SH-SY5Y (cell line): ENCODE results near the gene SH3GL2.

Experiments used
- GATA2 ChIP-seq: IDR thresholded peaks from 2 replicates; pipeline ENCODE4 v1.6.1; 2011; ENCODE audit warnings: mild to moderate bottlenecking, low read depth, low read length
- GATA3 ChIP-seq: IDR thresholded peaks from 2 replicates; pipeline ENCODE4 v1.6.1; 2011; ENCODE audit warnings: low read depth, mild to moderate bottlenecking, low read length, moderate library complexity

SH3GL2 gene

DNA sequence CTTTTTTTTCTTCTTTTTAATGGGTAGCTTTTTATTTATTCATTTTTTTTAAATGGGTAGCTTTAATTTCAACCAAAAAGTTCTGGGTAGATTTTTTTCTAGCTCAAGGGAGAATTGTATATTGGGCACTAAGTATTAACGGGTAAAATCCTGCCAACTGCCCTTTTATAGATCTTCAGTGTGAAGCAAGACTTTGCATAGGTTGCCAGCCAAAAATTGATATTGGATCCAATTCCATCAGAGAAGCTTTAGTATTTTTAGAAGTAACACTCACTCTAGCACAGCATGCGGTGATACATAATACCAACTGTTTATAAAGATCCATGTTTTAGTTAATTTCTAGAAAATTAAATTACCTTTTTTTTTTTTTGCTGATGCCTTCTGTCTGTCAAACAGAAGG is 49.8 kb downstream of the SH3GL2 start:
- TF ChIP-seq GATA2 (no peak), GATA3 (no peak)

DNA sequence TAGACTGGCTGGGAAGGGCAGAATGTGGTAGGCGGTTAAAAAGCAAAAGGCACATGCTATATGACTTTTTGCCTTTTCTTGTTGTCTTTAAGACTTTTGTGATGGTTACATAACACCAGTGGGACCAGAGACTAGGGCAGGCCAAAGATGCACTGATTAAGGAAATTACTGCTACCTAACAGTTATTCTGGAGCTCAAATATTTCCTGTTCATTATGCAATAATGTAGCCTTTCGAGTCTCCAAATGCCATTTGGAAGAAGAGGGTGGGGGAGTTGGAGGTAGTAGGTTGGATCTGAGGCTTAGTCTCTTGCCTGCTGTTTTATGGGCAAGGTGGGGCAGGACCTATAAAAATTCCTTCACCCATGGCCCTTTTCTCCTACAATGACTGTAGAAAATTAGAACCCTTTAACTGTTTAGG is 51.7 kb downstream of the SH3GL2 start:
- TF ChIP-seq GATA2 = no peak
- TF ChIP-seq GATA3 = no peak

DNA sequence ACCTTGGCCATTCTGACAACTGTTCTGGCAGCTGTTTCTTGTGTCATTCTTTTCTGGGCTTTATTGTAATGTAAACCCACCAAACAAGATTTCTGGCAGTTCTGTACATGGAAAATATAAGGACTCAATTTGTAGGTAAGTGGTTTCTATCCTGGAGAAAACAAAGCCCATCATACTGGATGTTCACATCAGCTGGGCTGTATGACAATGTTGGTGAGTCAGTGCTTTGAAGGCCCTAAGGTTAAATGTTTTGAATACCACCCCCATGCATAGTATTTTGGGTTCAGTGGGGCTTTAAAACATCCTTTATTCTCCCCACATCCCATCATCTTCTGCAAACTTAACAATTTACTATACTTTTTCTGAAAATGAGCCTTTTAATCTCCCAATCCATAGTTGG is 52.5 kb downstream of the SH3GL2 start:
- TF ChIP-seq GATA3 = no peak

DNA sequence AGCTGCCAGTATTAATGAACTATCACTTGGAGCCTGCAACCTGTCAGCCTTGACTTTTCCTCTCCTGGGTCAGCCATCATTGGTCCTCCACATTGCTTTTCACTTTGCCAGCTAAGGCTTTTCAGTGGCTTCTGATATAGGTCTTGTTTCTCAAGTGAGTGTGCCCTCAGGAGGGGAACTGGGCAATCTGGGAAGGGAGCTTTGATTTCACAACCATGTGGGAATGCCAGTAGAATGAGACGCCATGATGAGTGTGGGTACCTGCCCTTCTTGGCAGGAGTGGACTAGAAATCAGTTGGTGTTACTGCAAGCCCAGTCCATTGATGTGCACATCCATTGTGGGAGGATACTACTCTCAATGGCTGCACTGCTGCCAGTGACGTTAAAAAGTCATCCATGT is 54.1 kb downstream of the SH3GL2 start:
- TF ChIP-seq GATA3 = no peak
- no peak for TF ChIP-seq GATA2

DNA sequence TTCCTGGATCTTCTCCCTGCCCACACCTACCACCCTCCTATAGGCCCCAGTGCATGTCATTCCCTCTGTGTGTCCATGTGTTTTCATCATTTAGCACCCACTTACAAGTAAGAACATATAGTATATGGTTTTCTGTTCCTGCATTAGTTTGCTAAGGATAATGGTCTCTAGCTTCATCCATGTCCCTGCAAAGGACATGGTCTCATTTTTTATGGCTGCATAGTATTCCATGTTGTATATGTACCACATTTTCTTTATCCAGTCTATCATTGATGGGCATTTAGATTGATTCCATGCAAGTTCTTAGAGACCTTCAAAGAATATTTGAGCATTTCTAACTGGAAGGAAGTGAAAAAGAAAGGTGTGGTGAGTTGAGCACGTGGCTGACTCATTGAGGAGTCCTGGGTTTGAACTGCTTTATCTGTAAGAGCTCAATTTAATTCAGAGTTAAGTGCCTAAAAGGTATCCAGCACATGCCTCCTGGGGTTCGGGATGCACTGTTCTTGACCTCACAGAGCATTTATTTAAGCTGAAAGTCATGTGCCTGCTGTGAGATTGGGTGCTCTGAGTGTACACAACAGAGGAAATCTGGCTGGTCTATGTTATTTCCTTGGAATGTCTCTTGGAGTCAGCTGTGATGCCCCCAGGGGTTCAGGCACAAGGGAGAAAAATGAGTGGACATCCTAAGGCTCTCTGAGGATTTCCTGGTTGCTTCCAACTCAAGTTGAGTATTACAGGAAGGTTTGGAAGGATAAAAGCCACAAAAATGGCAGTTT is 56.4 kb downstream of the SH3GL2 start:
- TF ChIP-seq GATA3 (no peak), GATA2 (no peak)

DNA sequence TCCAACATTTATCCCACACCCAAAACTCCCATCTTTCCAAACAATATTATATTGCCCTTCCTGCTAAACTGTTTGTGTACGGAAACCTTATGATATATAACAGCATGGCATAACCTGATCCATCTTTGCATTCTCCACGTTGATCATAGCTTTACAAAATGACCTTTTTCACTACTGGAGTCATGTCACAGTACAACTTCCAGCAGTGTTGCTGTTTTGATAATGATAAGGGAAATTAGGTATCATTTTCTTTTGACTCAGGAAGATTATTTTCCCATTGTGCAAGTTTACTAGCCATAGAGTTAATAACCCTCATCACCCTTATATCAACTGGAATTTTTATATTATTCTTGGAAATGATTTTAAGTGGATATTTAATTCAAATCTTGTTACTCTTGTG is 57.5 kb downstream of the SH3GL2 start:
- no peak for TF ChIP-seq GATA3
- TF ChIP-seq GATA2 = no peak

DNA sequence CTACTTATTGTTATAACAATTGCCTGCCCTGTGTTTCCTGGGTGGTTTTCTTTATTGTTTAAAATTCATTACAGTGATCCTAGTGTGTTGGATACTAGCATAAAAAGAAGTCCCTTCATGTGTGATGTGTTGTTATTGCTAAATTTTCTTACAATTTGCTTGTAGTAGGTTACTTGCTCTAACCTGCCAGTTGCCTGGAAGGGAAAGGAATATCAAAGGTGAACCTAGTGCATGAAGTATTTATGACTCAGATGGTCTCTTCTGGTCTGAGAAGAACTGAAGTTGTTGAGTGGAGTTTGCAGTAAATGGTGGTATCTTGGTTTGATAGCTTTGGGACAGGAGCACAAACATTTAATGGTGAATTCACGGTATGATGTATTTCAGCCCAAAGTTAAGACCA is 58.0 kb downstream of the SH3GL2 start:
- no peak for TF ChIP-seq GATA3
- no peak for TF ChIP-seq GATA2

GRCh38 chr9:17637229-17637628 is 58.4 kb downstream of the SH3GL2 start:
- TF ChIP-seq GATA3 (no peak), GATA2 (no peak)

DNA sequence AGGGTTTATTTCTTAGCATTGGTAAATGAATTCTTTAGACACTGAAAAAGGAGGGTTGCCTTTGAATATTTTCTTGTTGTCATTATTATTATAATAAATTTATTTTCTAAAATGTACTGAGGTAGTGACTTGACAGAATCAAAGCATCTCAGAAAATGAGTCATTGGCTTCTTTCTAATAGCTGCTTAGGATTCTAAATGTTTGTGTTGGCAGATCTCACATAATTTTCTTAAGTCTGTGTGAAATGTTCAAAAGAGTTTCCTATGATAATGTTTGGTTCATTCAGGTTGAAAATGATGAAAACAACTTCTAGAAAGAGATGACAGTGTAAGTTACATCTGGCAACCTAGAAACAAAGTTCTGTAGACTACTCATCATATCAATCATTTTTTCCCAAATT is 69.7 kb downstream of the SH3GL2 start:
- no peak for TF ChIP-seq GATA3
- no peak for TF ChIP-seq GATA2

DNA sequence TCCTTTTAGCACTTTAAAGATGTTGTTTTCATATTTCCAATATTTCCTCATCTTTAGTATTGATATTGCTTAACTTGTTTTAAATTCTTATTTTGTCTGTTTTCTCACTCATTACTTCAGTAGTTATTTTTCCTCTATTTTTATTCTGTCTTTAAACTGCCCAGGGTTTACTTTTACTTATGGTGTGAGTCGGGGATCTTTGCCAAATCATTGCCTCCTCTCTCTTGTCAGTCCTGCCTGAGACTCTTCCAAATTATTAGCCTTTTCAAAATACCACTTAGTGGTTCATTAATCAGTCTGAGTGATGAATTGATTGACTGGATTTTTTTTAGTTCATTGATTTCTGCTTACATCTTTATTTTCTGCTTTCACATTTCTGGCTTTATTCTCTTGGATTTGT is 72.9 kb downstream of the SH3GL2 start:
- TF ChIP-seq GATA3 (no peak), GATA2 (no peak)

DNA sequence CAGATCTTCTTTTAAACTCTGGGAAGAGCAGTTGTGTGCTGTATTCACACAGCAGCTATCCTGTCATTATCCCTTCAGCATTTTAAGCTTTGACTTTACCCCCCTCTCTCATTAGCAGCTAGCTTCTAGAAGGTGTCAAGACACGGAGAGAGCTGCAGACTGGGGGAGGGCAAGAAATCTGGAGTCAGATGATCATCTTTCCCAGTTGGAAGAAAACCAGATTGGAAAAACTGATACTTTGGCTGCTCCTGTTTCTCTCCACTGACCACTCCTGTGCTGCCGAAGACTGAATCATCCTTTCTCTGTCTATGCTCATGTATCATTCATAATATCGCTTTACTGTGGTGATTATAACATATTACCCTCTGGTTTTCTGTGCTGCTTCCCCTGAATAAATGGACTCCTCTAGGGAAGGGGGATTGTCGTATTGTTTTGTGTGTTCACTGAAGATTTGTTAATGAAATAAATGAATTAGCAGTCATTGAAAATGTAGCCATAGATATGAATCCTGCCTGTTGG is 75.1 kb downstream of the SH3GL2 start:
- TF ChIP-seq GATA2 (no peak), GATA3 (no peak)

DNA sequence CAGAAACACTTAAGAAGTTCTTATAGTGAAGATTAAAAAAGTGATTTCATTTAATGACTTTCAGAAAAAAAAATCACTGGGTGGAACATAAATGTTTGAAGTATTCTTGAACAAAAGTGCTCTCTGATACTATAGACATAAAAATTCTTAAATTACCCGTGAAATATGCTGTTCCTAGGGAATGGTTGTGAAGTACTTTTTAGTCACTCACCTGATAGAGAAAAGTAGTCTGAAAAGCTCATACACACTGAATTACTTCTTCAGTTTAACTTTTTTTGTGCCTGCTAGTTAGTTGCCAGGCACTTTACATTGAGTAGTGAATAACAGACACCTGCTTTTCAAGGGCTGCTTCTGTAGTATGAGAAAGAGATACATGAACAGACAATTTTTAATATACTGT is 78.0 kb downstream of the SH3GL2 start:
- no peak for TF ChIP-seq GATA2
- no peak for TF ChIP-seq GATA3

DNA sequence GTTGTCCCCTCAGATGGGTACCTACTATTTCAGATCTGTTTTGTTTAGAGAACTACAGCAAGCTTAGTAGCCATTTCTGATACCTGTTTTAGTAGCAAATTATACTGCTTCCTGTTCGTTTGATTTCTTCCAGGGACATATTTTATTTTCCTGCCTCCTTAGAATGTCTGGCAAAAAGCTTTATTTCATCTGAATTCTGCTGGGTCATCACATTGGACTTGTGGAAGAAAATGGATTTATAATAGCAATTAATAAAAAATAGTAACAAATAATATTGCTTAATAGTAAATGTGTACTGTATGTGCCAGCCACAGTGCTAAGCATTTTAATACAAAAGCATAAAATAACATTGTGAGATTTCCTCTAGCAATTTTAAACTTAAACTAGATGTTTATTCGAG is 79.4 kb downstream of the SH3GL2 start:
- TF ChIP-seq GATA3 (no peak), GATA2 (no peak)

DNA sequence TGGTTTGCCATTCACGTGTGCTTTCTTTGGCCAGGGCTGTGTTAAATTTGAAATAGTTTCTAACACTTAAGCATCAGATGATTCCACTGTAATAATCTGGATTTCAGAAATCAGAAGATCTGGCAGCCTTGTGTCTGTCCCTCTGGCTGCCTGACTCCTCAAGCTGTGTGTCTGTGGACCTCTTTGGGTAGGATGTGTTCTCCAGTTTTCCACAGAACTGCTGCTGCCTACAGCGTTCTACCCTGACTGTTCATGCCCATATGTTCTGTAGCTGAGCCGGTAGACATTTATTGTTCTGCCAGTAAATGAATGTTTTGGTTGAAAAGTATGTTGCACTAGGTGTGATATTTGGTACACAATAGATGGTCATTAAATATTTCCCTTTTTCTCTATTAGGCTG is 81.3 kb downstream of the SH3GL2 start:
- TF ChIP-seq GATA3 (no peak), GATA2 (no peak)

GRCh38 chr9:17665450-17665849 is 86.6 kb downstream of the SH3GL2 start:
- TF ChIP-seq GATA2 (no peak), GATA3 (no peak)
